ENCODE results near the gene NUP42. TPM values are rescaled to one million over a fixed set of nuclear protein-coding genes. Genes with fewer than 3 reads are reported as not detected.

NUP42 gene
- total RNA-seq, 1 experiment from 2014 or later = 36.5 TPM

DNA sequence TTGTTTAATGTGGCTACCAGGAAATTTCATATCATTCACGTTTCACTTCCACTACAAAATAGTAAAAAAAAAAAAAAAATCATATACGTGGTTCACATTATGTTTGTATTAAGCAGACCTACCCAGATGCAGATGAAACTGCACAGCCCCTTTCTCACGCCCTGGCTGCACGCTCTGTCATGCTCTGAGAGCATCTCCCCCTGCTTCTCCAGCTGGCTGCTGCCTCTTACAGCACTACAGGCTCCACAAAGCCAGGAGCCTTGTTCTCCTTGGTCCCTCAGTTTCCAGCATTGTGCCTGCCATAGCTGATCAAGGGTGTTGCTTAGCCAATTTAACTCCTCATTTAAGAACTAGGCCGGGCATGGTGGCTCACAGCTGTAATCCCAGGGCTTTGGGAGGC lies 57.9 kb downstream of the NUP42 start:
- no peak overlapping the region for H3K56ac ChIP-seq (ENCODE audit: insufficient read length, low read depth, low read length)
- no peak overlapping the region for H4K5ac ChIP-seq (ENCODE audit: insufficient read length, low read depth, low read length)
- no peak overlapping the region for H3K14ac ChIP-seq (ENCODE audit: insufficient read depth, low read length)
- H3K79me1 ChIP-seq (ENCODE audit: insufficient read depth, low read depth, low read length, poor library complexity, severe bottlenecking) = no peaks in the 10 kb centered on the region
- no peak for DNase-seq
- H3K23ac ChIP-seq (ENCODE audit: insufficient read length, low read depth, low read length) = no peak overlapping the region
- no peak overlapping the region for H3K4ac ChIP-seq (ENCODE audit: low read depth, low read length)
- no peak overlapping the region for H3K4me2 ChIP-seq (ENCODE audit: insufficient read depth, insufficient read length, low read length)
- no peak overlapping the region for H2AFZ ChIP-seq (ENCODE audit: low read length)
- H3K23me2 ChIP-seq (ENCODE audit: insufficient read length, low read depth, low read length, poor library complexity, severe bottlenecking) = no peaks in the 10 kb centered on the region
- no peaks in the 10 kb centered on the region for H3K36me3 Mint-ChIP-seq (ENCODE audit: insufficient read depth in 1 of 3, low read depth in 3 of 3)
- H3K9me3 Mint-ChIP-seq = no peaks in the 10 kb centered on the region
- no peak overlapping the region for H3K9ac ChIP-seq (ENCODE audit: extremely low read depth, insufficient read length, low read length)
- WGBS (ENCODE audit: extremely low coverage, insufficient read length, low lambda C conversion rate) = no CpG with 5 or more reads among the region's 5 CpGs
- no peaks in the 10 kb centered on the region for H3K27me3 ChIP-seq (ENCODE audit: insufficient read depth, low read length)
- H4K20me1 ChIP-seq (ENCODE audit: control insufficient read depth, insufficient read depth, insufficient read length) = no peaks in the 10 kb centered on the region
- no peaks in the 10 kb centered on the region for H3K4me1 ChIP-seq (ENCODE audit: insufficient read depth, low read length)
- no peaks in the 10 kb centered on the region for H3K79me2 ChIP-seq (ENCODE audit: insufficient read depth, low read length)
- no peaks in the 10 kb centered on the region for H3K9me3 ChIP-seq (ENCODE audit: control insufficient read depth, low read depth, low read length)
- H4K8ac ChIP-seq (replicated peaks; ENCODE audit: insufficient read length, low read depth, low read length) = no peak overlapping the region
- H2BK15ac ChIP-seq (ENCODE audit: low read depth, low read length) = no peak overlapping the region
- H3K18ac ChIP-seq (ENCODE audit: insufficient read length, low read depth, low read length) = no peak overlapping the region
- no peak overlapping the region for H2AK5ac ChIP-seq (ENCODE audit: insufficient read length, low read length)
- no peak overlapping the region for H2BK12ac ChIP-seq (ENCODE audit: insufficient read length, low read depth, low read length)
- H3K4me3 Mint-ChIP-seq = no peak overlapping the region
- H3T11ph ChIP-seq (ENCODE audit: low read length) = no peak overlapping the region
- no peak overlapping the region for H2BK20ac ChIP-seq (ENCODE audit: low read depth, low read length, poor library complexity, severe bottlenecking)
- peaks cover 0 to 2% of the 10 kb centered on the region in 2 experiments; a peak in 2 of 4 replicates for H3K4me1 Mint-ChIP-seq
- H3K27ac Mint-ChIP-seq = no peak overlapping the region
- no peak overlapping the region for H4K91ac ChIP-seq (ENCODE audit: insufficient read length, low read depth, low read length)
- TF ChIP-seq CTCF (conservative IDR thresholded peaks at IDR 0.05) = no peak
- H3K27me3 Mint-ChIP-seq (ENCODE audit: low read depth) = no peaks in the 10 kb centered on the region
- no peak overlapping the region for H2BK120ac ChIP-seq (ENCODE audit: low read depth, low read length, poor library complexity, severe bottlenecking)
- H3K27ac ChIP-seq (ENCODE audit: insufficient read length, low read depth, low read length) = no peak overlapping the region
- H2BK5ac ChIP-seq (ENCODE audit: insufficient read length, low read length) = no peak overlapping the region
